Effector CD8-positive, alpha-beta T cell (primary cell): ENCODE results near the gene BHLHE41.
A peak's percentile ranks its signal among the peaks of the same experiment; 100 is the strongest.

ENCODE experiments used
- DNase-seq: peaks from one replicate; lab custom pipeline; 2025; lab: John Stamatoyannopoulos, UW

Gene BHLHE41

DNA sequence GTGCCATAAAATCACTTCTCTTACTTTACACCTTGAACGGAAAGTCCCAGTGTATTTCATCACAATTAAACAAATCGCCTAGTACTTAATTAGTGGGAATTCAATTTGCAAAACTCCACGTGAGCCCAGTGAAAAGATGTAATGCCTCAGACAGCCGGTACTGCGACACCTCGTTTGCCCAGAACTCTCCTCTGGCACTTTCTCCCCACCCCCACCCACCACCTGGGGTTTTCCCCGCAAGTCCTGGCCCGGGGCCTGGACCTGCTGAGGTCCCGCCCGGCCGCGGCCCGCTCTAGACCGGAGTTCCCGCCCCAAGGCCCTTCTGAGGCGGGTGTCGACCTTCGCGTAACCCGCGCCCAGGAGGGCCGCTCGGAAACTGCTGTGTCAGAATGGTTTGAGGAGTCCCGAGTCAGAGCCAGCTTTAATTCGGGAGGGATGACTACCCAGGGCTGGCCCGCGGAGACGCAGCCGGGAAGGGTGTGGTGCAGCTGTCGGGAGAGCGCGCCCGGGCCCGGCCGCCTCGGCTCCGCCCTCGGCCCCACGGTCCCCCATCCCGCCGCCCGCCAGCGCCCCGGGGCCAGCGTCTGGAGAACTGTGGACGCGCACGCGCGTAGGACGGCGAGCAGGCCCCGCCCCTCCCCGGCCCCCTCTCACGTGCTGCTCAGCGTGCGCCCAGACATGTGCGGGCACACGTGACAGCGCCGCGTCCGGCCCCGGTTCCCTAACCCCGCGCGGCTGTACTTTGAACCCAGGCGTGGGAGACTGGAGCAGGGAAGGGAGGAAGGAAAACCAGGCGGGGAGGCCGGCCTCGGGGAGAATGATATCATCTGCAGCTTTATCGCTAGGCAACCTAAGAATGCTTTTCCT lies 10.8 kb downstream of the BHLHE41 start:
- peak; percentile 51 for DNase-seq

DNA sequence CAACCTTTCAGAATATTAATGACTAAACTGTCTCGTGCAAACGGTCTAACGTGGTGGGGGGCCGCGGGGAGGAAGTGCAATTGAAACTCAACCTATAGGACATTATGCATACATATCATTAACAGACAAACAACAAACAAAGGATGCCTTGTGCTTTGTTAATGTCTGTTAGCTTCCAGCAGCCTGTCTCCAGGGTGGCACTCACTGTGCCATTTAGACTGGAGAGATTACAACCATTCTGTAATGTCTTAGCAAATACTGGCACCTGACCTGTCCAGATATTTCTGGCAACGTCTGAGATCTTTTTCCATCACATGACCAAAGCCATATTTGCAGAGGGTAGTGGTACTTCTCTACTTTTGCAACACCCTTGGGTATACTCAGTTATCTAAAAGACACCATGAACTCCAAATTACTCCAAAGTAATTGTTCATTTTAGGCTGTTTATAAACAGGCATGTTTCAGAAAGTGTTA lies 11.6 kb downstream of the BHLHE41 start:
- DNase-seq: no peak

DNA sequence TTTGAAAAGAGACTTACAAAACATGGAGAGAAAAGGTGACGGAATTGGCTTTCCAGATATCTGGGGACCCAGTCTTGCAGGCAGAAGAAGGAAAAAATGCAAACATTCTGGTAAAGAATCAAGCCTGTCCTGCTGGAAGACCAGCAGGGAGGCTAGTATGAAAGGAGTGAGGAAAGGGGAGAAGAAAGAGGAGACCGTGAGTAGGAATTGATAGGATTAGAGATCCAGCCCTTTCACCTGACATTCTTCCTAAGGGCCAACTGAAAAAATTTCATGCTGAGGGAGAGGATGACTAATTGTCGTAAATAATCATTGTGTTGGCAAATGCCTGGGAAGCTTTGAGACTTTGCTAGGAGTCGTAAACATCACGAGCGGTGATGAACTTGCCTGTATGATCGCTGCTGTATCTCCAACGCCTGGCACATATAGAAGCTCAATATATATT lies 12.1 kb downstream of the BHLHE41 start:
- DNase-seq: no peak

DNA sequence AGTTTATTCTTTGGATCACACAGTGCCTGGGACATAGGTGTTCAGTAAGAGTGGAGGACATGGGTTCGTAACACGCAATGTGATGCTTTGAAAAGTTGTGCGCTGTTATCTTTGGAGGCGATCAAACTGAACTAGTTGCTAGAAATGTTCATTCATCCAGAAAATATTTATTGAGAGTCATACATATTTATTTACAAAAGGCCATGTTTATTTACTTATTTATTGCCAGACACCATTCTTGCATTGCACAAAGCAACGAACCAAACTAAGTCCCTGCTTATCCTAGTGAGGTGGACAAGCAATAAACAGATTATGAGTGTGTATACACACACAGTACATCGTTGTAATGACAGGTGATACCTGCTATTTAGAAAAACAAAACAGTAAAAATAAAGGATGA lies 12.6 kb downstream of the BHLHE41 start:
- no peak for DNase-seq

DNA sequence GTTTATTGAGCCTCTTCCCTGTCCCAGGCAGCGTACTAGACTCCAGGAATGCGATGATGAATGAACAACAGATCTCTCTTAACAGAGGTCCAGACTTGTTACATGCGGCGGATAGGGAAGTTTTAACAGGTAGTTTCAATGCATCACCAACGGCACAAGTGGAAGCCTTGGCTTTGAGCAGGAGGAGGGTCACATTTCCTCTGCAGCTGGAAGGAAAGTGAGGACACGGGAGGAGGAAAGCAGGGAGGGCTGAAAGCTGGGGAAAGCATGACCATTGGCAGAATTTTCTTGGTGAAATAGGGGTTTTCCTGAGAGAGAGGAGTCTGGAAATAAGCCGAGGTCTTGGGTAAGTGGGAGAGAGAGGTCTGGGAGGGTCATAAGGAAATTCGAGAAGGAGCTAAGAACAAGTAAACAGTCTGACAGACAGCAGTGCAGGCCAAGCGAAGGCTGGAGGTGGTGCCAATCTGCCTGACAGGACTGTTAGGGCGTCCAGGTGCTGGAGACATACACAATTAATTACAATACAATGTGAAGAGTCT lies 15.4 kb downstream of the BHLHE41 start:
- no peak for DNase-seq

DNA sequence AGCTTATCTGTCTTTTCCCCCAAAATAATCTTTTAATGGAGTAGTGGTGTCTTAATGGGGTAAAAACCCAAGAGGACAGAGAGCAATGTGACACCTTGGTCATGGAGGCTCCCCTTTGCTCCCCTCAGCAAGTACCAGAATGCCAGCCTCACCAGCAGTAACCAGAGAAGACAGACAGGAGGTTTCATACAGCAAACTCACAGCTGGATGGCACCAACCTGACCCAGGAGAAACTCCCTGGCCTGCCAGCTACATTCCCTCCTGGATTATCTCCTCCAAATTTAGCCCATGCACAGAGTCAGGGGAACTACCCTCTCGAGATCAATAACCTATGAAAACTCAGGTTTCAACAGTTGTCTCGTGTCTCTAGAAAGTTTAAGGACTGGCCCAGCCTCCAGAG lies 15.9 kb downstream of the BHLHE41 start:
- DNase-seq: no peak

DNA sequence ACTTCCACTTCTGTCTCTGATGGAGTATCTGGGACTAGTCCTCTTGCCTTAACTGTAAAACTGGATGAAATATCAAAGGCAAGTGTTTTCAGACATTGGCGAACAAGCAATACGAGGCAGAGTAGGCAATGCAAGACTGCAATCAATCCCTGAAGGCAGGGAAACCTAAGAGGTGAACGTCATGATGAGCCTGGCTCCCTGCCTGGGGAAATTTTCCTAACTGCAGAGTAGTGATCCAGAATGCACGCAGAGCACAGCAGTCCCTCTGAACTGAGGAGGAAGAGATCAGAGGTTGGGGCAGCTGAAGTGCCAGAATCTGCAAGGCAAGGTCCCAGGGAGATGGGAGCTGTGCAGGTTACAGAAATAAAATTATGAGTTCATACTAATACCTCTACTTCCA lies 18.5 kb downstream of the BHLHE41 start:
- DNase-seq: no peak

DNA sequence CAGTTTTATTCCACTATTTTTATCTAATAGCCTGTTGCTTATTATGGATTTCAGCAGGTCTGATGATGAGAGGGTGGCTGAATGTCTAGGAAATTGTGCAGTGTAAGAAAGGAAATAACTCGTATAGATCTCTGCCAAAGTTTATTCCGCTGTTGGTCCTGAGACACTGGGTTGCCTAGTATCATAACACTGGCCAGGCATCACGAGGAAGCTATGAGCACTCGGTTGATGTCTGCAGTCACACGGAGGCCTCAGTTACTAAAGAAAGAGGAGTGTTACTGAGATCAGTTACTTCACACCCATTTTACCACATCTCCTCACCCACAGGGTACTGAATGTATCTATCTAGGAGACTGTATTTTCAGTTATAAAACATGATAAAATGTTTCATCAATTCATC lies 21.9 kb downstream of the BHLHE41 start:
- no peak for DNase-seq

DNA sequence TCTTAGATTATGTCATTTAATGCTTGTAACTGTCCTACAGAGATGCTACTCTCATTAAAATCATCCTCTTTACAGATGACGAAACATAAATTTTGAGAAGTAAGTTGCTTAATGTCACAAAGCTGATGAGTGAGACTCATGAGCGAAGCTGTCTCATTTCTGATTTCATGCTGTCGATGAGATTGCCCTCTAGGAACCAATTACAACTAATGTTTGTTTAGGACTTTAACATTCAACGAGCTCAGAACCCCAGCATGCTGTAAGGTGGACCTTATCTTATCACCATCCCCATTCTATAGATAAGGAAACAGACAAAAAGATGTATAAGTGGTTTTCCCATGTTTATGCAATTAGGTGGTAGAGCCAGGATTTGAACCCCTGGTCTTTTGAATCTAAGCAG lies 23.1 kb downstream of the BHLHE41 start:
- no peak for DNase-seq

DNA sequence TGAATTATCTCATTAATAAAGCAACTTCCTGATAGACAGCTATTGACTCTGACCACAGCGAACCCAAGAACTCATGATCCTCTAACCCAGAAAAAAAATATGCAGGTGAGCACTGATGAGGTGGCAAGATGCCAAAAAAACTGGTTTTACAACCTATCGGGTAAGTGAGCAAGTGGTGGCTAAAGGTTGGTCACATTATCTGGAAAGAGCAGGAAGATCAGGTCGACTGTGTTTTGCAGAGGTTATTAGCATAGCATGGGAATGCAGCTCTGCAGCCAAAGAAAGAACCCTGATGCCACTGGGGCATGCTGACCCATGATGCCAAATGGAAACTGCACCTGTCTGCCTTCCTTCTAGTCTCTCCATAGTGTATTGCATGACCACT lies 23.5 kb downstream of the BHLHE41 start:
- DNase-seq: no peak

DNA sequence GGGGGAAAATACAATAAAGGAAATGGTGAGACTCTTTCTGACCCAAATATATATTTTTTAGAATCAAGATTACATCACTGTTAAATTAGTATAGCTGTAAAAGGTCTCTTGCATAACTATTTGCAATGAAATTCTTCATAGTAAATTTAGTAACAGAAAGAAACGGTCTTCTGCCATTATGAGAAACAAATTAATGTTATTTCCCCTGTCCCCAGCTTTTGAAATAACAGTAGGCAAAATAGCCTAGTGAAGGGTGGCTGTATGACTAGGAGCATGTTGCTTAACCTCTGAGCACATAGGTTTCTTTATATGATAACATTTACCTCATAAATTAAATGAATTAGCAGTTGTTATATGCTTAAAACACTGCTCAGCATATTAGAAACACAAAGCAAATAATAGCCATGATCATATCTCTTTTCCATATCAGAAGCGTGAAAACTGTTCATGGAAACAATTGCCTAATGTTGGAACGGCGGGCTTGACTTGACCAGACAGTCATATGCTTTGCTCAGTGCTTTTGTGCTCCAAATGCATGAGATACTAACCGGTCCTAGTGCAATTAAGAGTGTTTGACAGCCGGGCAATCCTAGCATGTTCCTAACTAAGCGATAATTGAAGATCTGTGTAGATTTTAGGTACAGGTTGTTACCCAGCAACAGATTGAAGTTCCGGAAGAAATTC lies 24.0 kb downstream of the BHLHE41 start:
- no peak for DNase-seq

DNA sequence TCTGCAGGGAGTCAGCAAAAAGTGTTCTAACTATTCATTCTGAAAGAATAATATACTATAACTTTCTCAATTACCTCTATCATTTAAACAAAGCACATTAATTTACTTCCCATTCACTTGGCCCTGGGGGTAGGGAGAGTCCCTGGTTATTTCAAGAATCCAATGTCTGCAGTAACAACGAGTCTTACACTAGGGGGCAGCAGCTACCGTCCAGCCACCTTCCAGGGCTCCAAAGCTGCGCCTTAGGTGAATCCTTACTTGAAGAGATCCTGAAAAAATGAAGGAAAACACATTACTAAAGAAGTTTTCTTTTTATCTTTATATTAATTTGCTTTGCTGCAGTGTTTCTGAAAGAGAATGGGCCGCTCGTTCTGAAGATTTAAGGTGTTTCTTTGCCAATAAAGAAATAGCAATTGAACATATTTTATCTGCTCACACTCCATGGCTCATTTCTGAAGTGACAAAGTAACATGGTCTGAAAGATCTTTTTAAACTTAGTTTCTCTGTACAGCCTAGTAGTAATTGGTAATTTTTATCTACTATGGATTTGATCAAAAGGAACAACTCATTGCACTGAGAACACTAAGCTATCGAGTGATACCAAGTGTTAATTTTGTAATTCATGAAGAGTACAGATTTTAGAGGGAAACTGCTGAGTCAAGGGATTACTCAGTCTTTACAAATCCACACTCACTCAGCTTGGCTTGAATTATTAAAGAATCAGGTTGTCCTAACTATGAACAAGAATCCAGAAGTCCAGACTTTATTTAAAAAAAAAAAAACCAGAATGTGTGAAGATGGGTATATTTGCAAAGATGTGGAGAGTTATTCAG lies 27.6 kb downstream of the BHLHE41 start:
- DNase-seq: peak; percentile 38

DNA sequence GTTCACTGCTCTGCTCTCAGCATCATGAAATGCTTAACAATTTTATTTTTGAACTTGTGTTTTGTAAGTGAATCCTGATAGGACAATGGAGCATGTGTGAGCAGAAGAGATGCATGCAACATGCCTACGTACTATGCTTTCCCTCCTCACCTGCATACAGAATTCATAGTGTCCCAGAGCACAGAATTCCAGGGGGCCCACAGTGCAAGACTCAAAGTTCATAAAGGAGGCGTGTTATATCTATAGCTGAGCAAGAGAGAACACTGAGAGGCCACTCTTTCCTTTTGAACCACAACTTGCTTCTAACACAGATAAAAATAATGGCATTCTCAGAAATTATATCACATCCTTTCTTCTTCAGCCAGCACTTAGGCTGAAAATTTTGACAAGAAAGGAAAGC lies 28.8 kb downstream of the BHLHE41 start:
- DNase-seq: no peak

DNA sequence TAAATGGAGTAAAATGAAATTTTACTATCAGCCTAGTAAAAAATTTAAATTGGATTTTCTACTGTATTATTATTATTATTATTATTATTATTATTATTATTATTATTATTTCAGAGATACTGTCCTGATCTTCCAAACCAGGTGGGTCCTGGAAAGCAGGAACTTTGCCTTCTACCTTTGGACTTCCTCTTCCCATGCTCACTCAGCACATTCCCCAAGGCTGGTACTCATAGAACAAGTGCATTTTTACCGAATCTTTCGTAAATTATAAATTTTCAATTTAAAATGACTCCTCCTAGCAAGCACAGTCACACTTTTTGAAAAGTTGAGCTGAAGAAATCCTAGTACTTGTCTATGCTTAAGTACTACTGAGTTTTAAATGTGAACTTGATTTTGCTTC lies 29.7 kb downstream of the BHLHE41 start:
- DNase-seq: no peak

DNA sequence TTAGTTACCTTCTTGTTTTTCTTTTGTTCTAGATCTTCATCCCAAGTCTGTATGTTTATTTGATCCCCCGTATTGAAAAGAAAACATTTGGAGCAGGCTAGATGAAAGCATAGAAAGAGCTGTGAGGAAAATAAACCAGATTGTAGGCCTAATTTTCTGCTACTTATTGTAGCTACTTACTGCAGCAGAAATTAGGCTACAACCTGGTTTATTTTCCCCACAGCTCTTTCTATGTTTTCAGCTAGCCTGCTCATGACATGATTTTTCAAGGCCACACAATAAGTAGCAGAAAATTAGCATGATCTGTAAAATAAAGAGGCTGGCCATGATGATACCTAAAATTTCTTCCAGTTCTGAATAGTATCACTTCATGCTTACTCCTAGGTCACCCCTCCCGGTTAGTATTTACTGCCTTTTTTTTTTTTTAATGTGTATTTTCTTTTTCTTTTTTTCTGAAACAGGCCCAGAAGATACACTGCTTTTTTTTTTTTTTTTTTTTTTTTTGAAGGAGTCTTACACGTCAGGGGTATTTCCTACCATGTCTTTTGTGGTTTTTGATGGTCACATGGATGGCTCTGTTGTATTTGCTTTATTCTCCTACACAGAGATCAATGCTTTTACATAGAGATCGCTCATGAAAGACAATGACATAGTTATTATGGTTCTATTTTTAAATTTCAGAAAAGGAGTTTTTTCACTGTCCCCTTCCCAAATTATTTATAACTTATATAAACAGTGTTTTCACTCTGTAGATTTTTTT lies 32.3 kb downstream of the BHLHE41 start:
- no peak for DNase-seq

DNA sequence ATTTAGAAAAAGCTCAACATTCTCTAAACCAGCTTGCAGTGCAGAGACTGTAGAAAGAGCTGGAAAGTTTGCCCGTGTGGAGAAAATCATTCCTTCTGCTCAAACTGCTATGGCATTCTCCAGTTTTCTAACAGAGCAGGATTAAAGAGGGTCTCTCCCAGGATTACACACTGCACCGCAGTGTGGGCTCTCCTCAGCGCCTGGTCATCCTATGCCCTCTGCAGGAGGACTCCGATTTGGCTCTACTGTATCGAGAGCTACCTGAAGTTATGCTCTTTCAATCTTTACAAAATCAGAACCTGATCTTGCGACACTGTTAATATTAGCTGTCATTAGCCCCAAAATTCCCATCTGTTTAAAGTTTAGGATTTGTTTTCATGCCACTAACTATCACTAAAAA lies 33.0 kb downstream of the BHLHE41 start:
- DNase-seq: no peak

DNA sequence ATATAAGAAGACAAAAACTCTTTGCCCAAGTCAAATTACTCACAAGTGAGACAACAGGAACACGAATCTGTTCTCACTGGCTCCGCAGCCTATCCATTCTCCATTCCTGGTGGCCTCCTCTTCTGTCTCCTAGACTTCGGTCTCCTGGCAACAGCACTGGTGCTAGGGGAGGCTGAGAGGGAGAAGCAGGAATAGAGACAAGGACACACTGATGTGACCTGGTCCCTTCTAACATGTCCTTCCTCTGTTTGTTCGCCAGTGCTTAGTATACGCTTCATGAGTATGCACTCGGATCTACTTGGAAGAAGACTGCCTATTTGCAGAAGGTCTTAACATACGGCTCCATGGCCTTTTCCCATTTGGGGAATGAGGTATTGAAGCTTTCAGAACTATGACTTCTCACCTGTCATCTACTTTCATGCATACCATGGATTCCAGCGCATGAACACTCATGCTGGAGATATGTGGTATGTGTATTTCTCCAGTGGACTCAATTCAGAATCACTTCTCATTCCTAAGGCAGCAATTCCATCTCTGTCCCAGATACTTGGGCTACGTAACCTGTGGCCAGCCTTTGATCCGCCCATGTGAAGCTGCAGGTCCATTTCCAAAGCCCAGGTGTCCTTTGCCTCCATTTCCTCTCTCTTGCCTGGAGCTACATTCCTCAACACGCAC lies 33.9 kb downstream of the BHLHE41 start:
- no peak for DNase-seq

DNA sequence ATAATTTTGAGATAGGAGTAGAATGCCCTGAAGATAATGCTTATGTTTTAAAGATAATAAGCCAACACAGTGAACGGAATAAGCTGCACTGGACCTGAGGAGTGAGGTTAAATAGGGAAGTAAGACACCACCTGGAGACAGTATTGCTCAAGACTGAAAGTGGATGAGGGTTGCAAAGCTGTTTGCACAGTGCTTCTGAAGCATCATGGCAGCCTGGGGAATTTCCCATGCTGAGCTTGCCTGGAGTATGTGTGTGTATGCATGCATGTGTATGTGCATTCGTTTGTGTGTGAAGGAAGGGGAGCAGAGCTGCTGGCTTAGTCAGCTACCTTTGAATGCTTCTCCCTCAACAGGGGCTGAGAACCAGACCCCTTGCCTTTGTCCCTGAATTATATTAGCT lies 35.8 kb downstream of the BHLHE41 start:
- no peak for DNase-seq

DNA sequence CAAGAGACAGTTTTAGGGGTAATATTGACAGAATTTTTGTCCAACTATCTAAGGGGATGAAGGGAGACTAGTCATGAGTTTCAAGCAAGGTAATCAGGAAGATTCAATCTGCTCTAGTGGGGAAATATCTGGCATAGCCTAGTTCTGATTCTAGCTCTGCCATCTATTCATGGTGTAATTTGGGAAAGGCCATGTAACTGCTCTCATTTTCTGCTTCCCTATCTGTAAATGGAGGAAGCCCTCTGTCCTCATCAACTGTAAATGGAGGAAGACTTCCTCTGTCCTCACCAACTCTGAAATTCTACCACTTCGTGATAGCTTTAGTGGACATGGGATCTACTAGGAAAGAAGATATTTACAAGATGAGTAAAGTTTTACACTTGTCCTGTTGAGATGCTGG lies 37.9 kb downstream of the BHLHE41 start:
- DNase-seq: no peak

DNA sequence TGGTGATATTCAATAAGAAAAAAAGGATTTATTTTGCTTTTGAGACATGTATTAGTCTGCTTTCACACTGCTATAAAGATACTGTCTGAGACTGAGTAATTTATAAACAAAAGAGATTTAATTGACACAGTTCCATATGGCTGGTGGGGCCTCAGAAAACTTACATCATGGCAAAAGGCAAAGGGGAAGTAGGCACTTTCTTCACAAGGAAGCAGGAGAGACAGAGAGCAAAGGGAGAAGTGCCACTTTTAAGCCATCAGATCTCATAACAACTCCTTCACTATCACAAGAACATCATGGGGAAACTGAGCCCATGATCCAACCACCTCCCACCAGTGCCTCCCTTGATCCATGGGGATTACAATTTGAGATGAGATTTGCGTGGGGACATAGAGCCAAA lies 43.9 kb downstream of the BHLHE41 start:
- DNase-seq: no peak
